Endothelial cell (in vitro differentiated cells): ENCODE results near the gene GPD1L. TPM values are rescaled to one million over a fixed set of nuclear protein-coding genes. Genes with fewer than 3 reads are reported as not detected.

Experiments used
- DNase-seq: peaks from one replicate; pipeline ENCODE4 v3.0.0; 2021; ENCODE audit warnings: low spot score
- H3K27ac Mint-ChIP-seq: one replicate; pipeline ENCODE4 v1.8.0; 2021; ENCODE audit warnings: mixed read lengths, inconsistent platforms; ENCODE audit not compliant: unreplicated experiment
- H3K27me3 Mint-ChIP-seq: one replicate; pipeline ENCODE4 v1.8.0; 2021; ENCODE audit warnings: mild to moderate bottlenecking, moderate library complexity, mixed read lengths, inconsistent platforms; ENCODE audit not compliant: unreplicated experiment
- H3K36me3 Mint-ChIP-seq: one replicate; pipeline ENCODE4 v1.8.0; 2021; ENCODE audit warnings: mild to moderate bottlenecking, low read depth, mixed read lengths, inconsistent platforms; ENCODE audit not compliant: unreplicated experiment
- H3K4me1 Mint-ChIP-seq: one replicate; pipeline ENCODE4 v1.8.0; 2021; ENCODE audit warnings: mild to moderate bottlenecking, mixed read lengths, inconsistent platforms; ENCODE audit not compliant: unreplicated experiment
- H3K4me3 Mint-ChIP-seq: one replicate; pipeline ENCODE4 v1.8.0; 2021; ENCODE audit warnings: mild to moderate bottlenecking, mixed read lengths, inconsistent platforms; ENCODE audit not compliant: unreplicated experiment
- H3K9me3 Mint-ChIP-seq: one replicate; pipeline ENCODE4 v1.8.0; 2021; ENCODE audit warnings: mixed read lengths, inconsistent platforms; ENCODE audit not compliant: unreplicated experiment
- total RNA-seq: library from RNA; stranded (reverse); fragmentation: NEBNext Ultra II Directional; extraction: Animal tissue kit (Norgen Biotek cat#: 25700); gene quantifications from one replicate; pipeline ENCODE4 v1.2.1, GENCODE V29; 2021; ENCODE audit not compliant: unreplicated experiment
- TF ChIP-seq, protein P1 (sequence below): fragments of 200-600 bp; sonication (generic); IDR thresholded peaks from one replicate; pipeline ENCODE4 v1.5.0; 2021; ENCODE audit warnings: antibody characterized with exemption; ENCODE audit not compliant: unreplicated experiment

The GPD1L gene
- total RNA-seq, 1 donor from 2014 or later = 2.5 TPM

DNA sequence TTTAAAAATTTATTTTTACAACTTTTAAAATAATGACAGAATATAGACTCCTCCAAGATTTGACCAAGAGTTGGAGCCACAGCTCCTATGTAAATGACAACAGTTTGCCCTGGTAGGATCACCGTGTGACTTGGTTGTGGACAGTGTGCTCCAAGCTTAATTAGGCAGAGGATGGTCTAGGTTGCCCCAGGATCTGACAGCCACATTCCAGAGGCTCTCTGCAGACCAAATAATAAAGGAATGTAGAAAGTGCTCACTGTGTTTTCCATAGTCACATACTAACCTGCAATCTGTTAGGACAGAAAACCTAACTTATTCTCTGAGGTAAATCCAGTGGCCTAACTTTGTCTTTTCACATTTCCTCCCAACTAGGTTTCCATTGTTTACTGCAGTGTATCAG is 59.0 kb downstream of the GPD1L start:
- peaks cover 11% of the 10 kb centered on the region for H3K36me3 Mint-ChIP-seq
- peak overlapping the region; percentile 31 for H3K4me3 Mint-ChIP-seq
- H3K4me1 Mint-ChIP-seq = no peaks in the 10 kb centered on the region
- TF ChIP-seq, protein P1, sequence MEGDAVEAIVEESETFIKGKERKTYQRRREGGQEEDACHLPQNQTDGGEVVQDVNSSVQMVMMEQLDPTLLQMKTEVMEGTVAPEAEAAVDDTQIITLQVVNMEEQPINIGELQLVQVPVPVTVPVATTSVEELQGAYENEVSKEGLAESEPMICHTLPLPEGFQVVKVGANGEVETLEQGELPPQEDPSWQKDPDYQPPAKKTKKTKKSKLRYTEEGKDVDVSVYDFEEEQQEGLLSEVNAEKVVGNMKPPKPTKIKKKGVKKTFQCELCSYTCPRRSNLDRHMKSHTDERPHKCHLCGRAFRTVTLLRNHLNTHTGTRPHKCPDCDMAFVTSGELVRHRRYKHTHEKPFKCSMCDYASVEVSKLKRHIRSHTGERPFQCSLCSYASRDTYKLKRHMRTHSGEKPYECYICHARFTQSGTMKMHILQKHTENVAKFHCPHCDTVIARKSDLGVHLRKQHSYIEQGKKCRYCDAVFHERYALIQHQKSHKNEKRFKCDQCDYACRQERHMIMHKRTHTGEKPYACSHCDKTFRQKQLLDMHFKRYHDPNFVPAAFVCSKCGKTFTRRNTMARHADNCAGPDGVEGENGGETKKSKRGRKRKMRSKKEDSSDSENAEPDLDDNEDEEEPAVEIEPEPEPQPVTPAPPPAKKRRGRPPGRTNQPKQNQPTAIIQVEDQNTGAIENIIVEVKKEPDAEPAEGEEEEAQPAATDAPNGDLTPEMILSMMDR = no peak
- H3K27ac Mint-ChIP-seq = no peak overlapping the region
- H3K27me3 Mint-ChIP-seq = peaks cover 5% of the 10 kb centered on the region
- H3K9me3 Mint-ChIP-seq = peaks cover 3% of the 10 kb centered on the region
- DNase-seq = no peak

DNA sequence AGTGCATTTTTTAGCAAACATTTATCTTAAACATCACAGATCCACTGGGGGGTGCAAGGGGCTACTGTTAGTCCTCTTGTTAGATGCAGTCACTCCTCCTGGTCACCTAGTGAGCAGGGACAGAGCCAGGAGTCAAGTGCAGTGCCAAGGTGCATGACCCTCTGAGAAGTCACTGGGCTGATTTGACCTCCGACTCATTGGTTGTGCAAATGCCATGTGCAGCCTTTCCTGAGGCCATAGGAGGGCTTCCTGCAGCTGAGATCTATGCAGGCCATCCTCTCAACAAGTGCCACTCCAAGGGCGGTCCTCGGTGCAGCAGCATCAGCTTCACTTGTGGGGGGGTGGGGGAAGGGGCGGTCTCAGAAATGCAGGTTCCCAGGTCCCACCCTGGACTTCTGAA is 60.2 kb downstream of the GPD1L start:
- no peak for DNase-seq
- Mint-ChIP-seq H3K36me3 (peaks cover 11% of the 10 kb centered on the region), H3K4me1 (no peaks in the 10 kb centered on the region), H3K9me3 (peaks cover 3% of the 10 kb centered on the region), H3K27ac (no peak overlapping the region), H3K27me3 (peaks cover 5% of the 10 kb centered on the region), H3K4me3 (no peak overlapping the region)
- TF ChIP-seq, protein P1 = no peak

DNA sequence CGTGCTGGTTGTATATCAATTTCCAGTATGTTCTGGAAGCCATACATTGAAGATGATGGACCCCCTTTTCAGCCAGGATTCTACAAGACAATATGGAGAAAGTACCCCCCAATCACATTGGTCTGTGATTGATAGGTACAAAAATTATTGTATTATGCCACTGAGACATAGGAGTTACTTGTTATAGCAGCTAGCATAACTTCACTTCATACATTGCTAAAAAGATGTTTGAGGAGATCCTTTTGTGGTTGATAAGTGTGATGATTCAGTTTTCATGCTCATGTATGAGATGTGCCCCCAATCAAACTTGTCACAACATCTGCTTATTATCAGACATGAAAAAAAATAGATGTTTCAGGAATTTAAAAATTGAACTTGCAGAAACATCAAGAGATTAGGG is 66.0 kb downstream of the GPD1L start:
- no peak overlapping the region for H3K27ac Mint-ChIP-seq
- H3K4me3 Mint-ChIP-seq = peak overlapping the region; percentile 37
- DNase-seq = no peak
- TF ChIP-seq, protein P1 = no peak
- H3K9me3 Mint-ChIP-seq = no peaks in the 10 kb centered on the region
- H3K36me3 Mint-ChIP-seq = peaks cover 4% of the 10 kb centered on the region
- H3K4me1 Mint-ChIP-seq = peaks cover 9% of the 10 kb centered on the region
- peaks cover 2% of the 10 kb centered on the region for H3K27me3 Mint-ChIP-seq

DNA sequence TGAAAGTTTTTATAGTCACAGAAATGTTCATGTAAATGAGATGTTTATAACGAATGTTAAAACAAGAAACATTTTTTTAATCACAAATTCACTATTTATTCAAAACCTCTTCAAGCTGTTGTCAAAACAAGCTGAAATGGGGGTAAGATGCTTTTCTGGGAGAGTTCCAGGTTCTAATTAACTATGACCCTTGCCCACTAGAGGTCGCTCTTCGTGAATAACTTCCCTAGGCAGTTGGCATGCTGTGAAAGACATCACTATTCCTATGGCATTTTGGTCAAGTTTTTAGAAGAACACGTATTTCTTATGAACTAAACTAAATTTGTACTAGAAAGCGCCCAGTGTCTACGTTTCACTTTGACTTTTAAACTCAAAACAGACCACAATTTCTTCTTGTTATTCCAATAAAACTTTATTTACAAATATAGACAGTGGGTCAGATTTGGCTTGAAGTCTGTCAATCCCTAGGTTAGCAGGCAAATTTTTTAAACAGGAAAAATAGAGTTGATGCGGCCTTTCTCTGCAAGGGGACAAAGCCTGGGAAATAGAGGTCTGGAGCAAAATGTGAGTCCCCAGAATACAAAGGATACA is 69.3 kb downstream of the GPD1L start:
- TF ChIP-seq, protein P1 = peak; percentile 87
- Mint-ChIP-seq H3K27me3 (no peaks in the 10 kb centered on the region), H3K36me3 (peaks cover 4% of the 10 kb centered on the region), H3K4me3 (no peak overlapping the region), H3K9me3 (no peaks in the 10 kb centered on the region), H3K4me1 (peaks cover 20% of the 10 kb centered on the region), H3K27ac (no peak overlapping the region)
- peak; percentile 73 for DNase-seq

DNA sequence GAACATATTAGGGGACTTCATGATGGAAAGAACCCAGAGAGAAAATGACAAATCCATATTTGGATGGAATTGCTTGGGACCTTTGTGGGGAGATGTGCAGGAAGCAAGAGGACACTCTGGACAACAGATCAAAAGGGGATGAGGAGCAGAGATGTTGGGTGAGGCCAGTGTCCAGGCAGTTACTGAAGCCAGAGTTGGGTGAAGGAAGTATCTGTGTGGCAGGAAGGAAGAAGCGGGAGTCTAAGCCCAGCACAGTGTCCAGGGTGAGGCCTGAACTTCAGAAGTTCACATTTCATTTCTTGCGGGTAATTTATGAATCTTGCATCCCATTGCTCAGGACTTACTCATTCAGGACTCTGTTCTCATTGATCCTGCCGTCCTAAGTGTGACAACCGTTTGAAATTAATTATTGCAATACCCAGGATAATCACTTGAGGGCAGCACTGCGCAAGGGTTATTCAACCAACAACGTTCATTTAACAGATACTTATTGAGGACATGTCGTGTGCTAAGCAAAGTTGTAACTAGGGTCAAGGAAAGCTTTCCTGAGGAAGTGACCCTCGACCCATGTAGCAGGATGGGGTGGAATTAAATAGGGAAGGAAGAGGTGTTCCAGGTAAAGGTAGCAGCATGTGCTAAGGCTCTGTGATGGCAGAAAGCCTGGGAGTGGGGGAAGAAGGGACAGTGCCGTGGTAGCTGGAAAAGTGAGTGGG is 70.7 kb downstream of the GPD1L start:
- Mint-ChIP-seq H3K4me3 (no peak overlapping the region), H3K4me1 (peaks cover 24% of the 10 kb centered on the region), H3K27me3 (no peaks in the 10 kb centered on the region), H3K9me3 (no peaks in the 10 kb centered on the region), H3K27ac (peak overlapping the region; percentile 13), H3K36me3 (peaks cover 3% of the 10 kb centered on the region)
- DNase-seq = peak; percentile 82
- TF ChIP-seq, protein P1 = peak; percentile 72
